ENCODE data around the gene HDAC9.

DNA sequence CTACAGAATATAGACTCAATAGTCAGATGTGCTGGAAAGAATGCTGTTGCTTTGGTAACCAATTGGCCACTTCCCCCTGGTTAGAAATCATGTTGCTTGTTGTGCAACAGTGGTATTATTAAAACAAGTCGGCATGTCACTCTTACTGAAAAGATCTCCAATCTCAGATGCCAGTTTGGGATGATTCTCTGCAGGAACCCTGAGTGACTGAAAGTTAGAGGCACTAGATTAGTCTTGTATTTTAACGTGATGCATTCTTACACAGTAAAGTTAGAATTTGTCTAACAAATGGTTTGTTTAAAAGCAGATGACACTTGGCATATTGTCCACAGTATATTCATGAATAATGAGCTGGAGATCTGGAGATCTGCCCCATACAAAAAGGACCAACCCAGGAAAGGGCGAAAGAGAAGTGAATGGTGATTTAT is 334.3 kb downstream of the HDAC9 start:
- TF ChIP-seq CTCF (IDR thresholded peaks at IDR 0.05) (no peak), POLR2A (IDR thresholded peaks at IDR 0.05) (no peak)
